SU-DHL-6 (cell line): Measurements from ENCODE around the gene TPD52L1.

Experiments used
- H2AFZ ChIP-seq: fragments of 200-600 bp; sonication (generic); 2 replicates; pipeline ENCODE4 v1.6.1; 2014; ENCODE audit warnings: low read depth, mild to moderate bottlenecking, moderate library complexity, mixed read lengths, antibody characterized with exemption, low read length; ENCODE audit not compliant: severe bottlenecking
- H3F3A ChIP-seq: fragments of 200-600 bp; shearing (Covaris generic); 2 replicates; pipeline ENCODE4 v1.6.0; 2016; ENCODE audit warnings: antibody characterized with exemption, mild to moderate bottlenecking; ENCODE audit not compliant: insufficient read depth
- H3K27ac ChIP-seq: fragments of 200-600 bp; sonication (generic); 2 replicates; pipeline ENCODE4 v1.5.1; 2016; ENCODE audit warnings: low read depth, mild to moderate bottlenecking, low read length, moderate library complexity, mixed read lengths
- H3K27me3 ChIP-seq: fragments of 200-600 bp; sonication (generic), shearing (Covaris generic); 2 replicates; pipeline ENCODE4 v1.6.0; 2014; ENCODE audit warnings: mild to moderate bottlenecking, low read length
- H3K36me3 ChIP-seq: fragments of 200-600 bp; sonication (generic); 2 replicates; pipeline ENCODE4 v1.6.1; 2014; ENCODE audit warnings: mild to moderate bottlenecking, low read length, mixed read lengths
- H3K4me2 ChIP-seq: fragments of 300-600, 200-600 bp; shearing (Covaris generic), sonication (generic); 2 replicates; pipeline ENCODE4 v1.6.0; 2014; ENCODE audit warnings: low read length, low read depth, mild to moderate bottlenecking; ENCODE audit not compliant: poor library complexity, severe bottlenecking
- H3K4me3 ChIP-seq: fragments of 200-600 bp; sonication (generic); 2 replicates; pipeline ENCODE4 v1.5.1; 2014; ENCODE audit warnings: antibody characterized with exemption, low read length, mild to moderate bottlenecking, mixed read lengths; ENCODE audit not compliant: insufficient read depth, poor library complexity, severe bottlenecking
- H3K79me2 ChIP-seq: fragments of 200-600 bp; sonication (generic); 2 replicates; pipeline ENCODE4 v1.6.1; 2014; ENCODE audit warnings: mild to moderate bottlenecking, low read length, moderate library complexity; ENCODE audit not compliant: insufficient read depth
- H3K9ac ChIP-seq: fragments of 200-600 bp; sonication (generic); 2 replicates; pipeline ENCODE4 v1.7.0; 2014; ENCODE audit warnings: mild to moderate bottlenecking, low read length
- H3K9me2 ChIP-seq: fragments of 200-600 bp; sonication (generic); replicated peaks from 2 replicates; pipeline ENCODE4 v1.6.1; 2014; ENCODE audit warnings: low read length; ENCODE audit not compliant: insufficient read depth
- H3K9me3 ChIP-seq: fragments of 200-600 bp; sonication (generic); 2 replicates; pipeline ENCODE4 v1.6.1; 2014; ENCODE audit warnings: low read length, mixed read lengths; ENCODE audit not compliant: insufficient read depth
- H4K20me1 ChIP-seq: fragments of 200-600 bp; sonication (generic); 2 replicates; pipeline ENCODE4 v1.6.1; 2014; ENCODE audit warnings: low read depth, mild to moderate bottlenecking, antibody characterized with exemption, low read length, moderate library complexity, mixed read lengths
- CTCF ChIP-seq: fragments of 200-600 bp; sonication (generic); IDR thresholded peaks from one replicate; pipeline ENCODE4 v1.5.1; 2017; ENCODE audit warnings: antibody characterized with exemption, mild to moderate bottlenecking, low read length, moderate library complexity; ENCODE audit not compliant: insufficient read depth, poor library complexity, severe bottlenecking
- EZH2phosphoT487 ChIP-seq: fragments of 200-600 bp; sonication (generic), shearing (Covaris generic); conservative IDR thresholded peaks from 2 replicates; pipeline ENCODE4 v1.6.1; 2018; ENCODE audit warnings: mild to moderate bottlenecking, antibody characterized with exemption, low read length, moderate library complexity, mixed read lengths

Gene TPD52L1, protein sequence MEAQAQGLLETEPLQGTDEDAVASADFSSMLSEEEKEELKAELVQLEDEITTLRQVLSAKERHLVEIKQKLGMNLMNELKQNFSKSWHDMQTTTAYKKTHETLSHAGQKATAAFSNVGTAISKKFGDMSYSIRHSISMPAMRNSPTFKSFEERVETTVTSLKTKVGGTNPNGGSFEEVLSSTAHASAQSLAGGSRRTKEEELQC

DNA sequence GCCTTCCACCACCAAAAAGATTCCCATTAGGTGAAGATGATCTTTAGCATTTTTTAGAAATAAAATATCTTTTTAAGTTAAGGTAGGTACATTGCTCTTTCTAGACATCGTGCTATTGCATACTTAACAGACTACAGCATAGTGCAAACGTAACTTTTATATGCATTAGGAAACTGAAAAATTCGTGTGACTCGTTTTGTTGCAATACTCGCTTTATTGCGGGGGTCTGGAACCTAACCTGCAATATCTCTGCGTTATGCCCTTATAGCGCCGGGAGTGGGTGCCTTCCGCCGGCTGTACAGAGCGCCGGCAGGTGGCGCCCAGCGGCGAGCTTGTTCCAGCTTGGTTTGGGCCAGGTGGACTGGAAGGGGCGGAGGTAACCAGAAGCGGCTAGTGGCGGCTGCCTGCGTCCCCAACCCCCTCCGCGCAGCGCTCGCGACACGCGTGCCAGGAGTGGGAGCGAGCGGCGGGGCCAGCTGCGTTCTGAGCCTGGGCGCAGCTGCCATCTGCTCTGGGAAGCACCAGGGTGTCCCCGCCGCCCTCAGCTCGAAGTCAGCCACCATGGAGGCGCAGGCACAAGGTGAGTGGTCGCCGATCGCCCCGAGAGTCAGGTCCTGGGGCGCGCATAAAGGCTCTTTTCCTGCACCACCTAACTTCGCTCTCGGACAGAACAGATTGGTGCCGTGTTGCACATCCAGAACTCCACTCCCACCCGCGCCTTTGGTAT is at the start of gene TPD52L1:
TPD52L1 (plus strand) TSS at position 383 of the 727 bp plus-strand sequence; CDS start at position 562, 179 bp downstream.
- Histone ChIP-seq H3K9me2 (no peaks in the 10 kb centered on the region), H4K20me1 (no peaks in the 10 kb centered on the region), H3K27me3 (no peaks in the 10 kb centered on the region), H3K4me2 (no peak within 1 kb of the TSS), H3K79me2 (no peaks in the 10 kb centered on the region), H2AFZ (no peak within 1 kb of the TSS), H3K9me3 (no peaks in the 10 kb centered on the region), H3K4me3 (no peak within 1 kb of the TSS), H3F3A (no peaks in the 10 kb centered on the region), H3K36me3 (no peaks in the 10 kb centered on the region), H3K9ac (no peak within 1 kb of the TSS), H3K27ac (no peak within 1 kb of the TSS)
- TF ChIP-seq CTCF (no peak), EZH2phosphoT487 (no peak)

DNA sequence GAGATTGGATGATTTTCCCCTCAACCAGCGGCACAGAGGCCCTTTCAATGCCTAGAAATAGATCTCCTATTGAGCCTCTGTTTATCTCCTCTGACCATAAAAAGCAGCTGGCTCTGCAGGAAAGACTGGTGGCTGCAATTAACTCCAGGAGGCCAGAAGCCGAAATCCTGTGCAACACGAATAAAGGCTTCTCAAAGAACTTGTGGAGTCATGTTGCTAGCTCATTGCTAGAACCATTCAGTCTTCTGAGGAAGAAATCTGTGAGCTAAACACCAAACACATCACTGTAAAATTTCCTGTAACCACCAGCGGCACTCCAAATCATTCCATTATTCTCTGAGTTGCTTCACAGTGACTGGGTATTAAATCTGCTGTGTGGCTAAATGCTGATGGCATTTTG is 49.1 kb upstream of the TPD52L1 start:
- no peaks in the 10 kb centered on the region for H3K9me2 ChIP-seq
- H3K36me3 ChIP-seq, result no peaks in the 10 kb centered on the region
- H3K9ac ChIP-seq, result no peak overlapping the region
- H3F3A ChIP-seq, result no peaks in the 10 kb centered on the region
- H3K27me3 ChIP-seq, result no peaks in the 10 kb centered on the region
- no peaks in the 10 kb centered on the region for H4K20me1 ChIP-seq
- TF ChIP-seq CTCF (no peak), EZH2phosphoT487 (no peak)
- no peaks in the 10 kb centered on the region for H3K79me2 ChIP-seq
- H2AFZ ChIP-seq, result no peak overlapping the region
- no peaks in the 10 kb centered on the region for H3K9me3 ChIP-seq
- H3K4me3 ChIP-seq, result no peak overlapping the region
- no peak overlapping the region for H3K27ac ChIP-seq
- H3K4me2 ChIP-seq, result no peak overlapping the region

GRCh38 chr6:125107048-125107447 is 46.5 kb upstream of the TPD52L1 start:
- no peak overlapping the region for H3K27ac ChIP-seq
- H3K36me3 ChIP-seq, result no peaks in the 10 kb centered on the region
- H4K20me1 ChIP-seq, result no peaks in the 10 kb centered on the region
- H3K79me2 ChIP-seq, result no peaks in the 10 kb centered on the region
- H3K9me3 ChIP-seq, result 0 out of 2 replicates have a peak, but pooled peaks cover 6% of the 10 kb centered on the region
- no peak overlapping the region for H2AFZ ChIP-seq
- H3K27me3 ChIP-seq, result no peaks in the 10 kb centered on the region
- TF ChIP-seq CTCF, result no peak
- no peak for TF ChIP-seq EZH2phosphoT487
- H3K4me3 ChIP-seq, result no peak overlapping the region
- no peaks in the 10 kb centered on the region for H3K9me2 ChIP-seq
- H3K9ac ChIP-seq, result no peak overlapping the region
- no peak overlapping the region for H3K4me2 ChIP-seq
- no peaks in the 10 kb centered on the region for H3F3A ChIP-seq
